ENCODE data around the gene SHC3.

SHC3 gene

GRCh38 chr9:89032173-89032572 is 146.4 kb downstream of the SHC3 start:
- ChIA-PET POLR2A (no interaction called here), CTCF (no interaction called here)
- DNase-seq (ENCODE audit: extremely low spot score) = no peak
- TF ChIP-seq PKNOX1 (IDR thresholded peaks at IDR 0.05) (no peak), SP1 (IDR thresholded peaks at IDR 0.05) (no peak), ELF4 (IDR thresholded peaks at IDR 0.05) (no peak), ARNT (IDR thresholded peaks at IDR 0.05) (no peak), SUZ12 (IDR thresholded peaks at IDR 0.05) (no peak), FOXA1 (IDR thresholded peaks at IDR 0.05) (no peak), ZNF384 (IDR thresholded peaks at IDR 0.05) (no peak), TARDBP (IDR thresholded peaks at IDR 0.05) (no peak), NFRKB (IDR thresholded peaks at IDR 0.05) (no peak), CTBP1 (IDR thresholded peaks at IDR 0.05; ENCODE audit: borderline replicate concordance) (no peak), LEF1 (IDR thresholded peaks at IDR 0.05; ENCODE audit: borderline replicate concordance) (no peak), FOXM1 (IDR thresholded peaks at IDR 0.05; ENCODE audit: borderline replicate concordance) (no peak), L3MBTL2 (conservative IDR thresholded peaks at IDR 0.05) (no peak), BHLHE40 (IDR thresholded peaks at IDR 0.05; ENCODE audit: borderline replicate concordance) (no peak)

- CTCF ChIA-PET = no interaction called here
- no peak for TF ChIP-seq CTBP1 (IDR thresholded peaks at IDR 0.05; ENCODE audit: borderline replicate concordance)
- no peak for TF ChIP-seq BHLHE40 (IDR thresholded peaks at IDR 0.05; ENCODE audit: borderline replicate concordance)
- no peak for TF ChIP-seq FOXA1 (IDR thresholded peaks at IDR 0.05)
- no peak for TF ChIP-seq HDGF (IDR thresholded peaks at IDR 0.05; ENCODE audit: borderline replicate concordance)
- no peak for TF ChIP-seq NFRKB (IDR thresholded peaks at IDR 0.05)
- TF ChIP-seq ARNT (IDR thresholded peaks at IDR 0.05) = no peak
- POLR2A ChIA-PET = no interaction called here
- DNase-seq (ENCODE audit: extremely low spot score) = no peak
Measured at GRCh38 chr9:89029788-89030187, 148.8 kb downstream of the SHC3 start.

- ChIA-PET POLR2A (no interaction called here), CTCF (no interaction called here)
- DNase-seq (ENCODE audit: extremely low spot score) = no peak
- TF ChIP-seq ELF4 (IDR thresholded peaks at IDR 0.05) (no peak), LEF1 (IDR thresholded peaks at IDR 0.05; ENCODE audit: borderline replicate concordance) (no peak), FOXK2 (IDR thresholded peaks at IDR 0.05) (no peak), SP1 (IDR thresholded peaks at IDR 0.05) (no peak), FOXA1 (IDR thresholded peaks at IDR 0.05) (no peak), FOXM1 (IDR thresholded peaks at IDR 0.05; ENCODE audit: borderline replicate concordance) (no peak), PKNOX1 (IDR thresholded peaks at IDR 0.05) (no peak), CTBP1 (IDR thresholded peaks at IDR 0.05; ENCODE audit: borderline replicate concordance) (no peak), TARDBP (IDR thresholded peaks at IDR 0.05) (no peak), NFRKB (IDR thresholded peaks at IDR 0.05) (no peak), ZNF384 (IDR thresholded peaks at IDR 0.05) (no peak), SUZ12 (IDR thresholded peaks at IDR 0.05) (no peak), BHLHE40 (IDR thresholded peaks at IDR 0.05; ENCODE audit: borderline replicate concordance) (no peak)
Measured at GRCh38 chr9:89026876-89027275, 151.7 kb downstream of the SHC3 start.

- TF ChIP-seq CTBP1 (IDR thresholded peaks at IDR 0.05; ENCODE audit: borderline replicate concordance) (no peak), LEF1 (IDR thresholded peaks at IDR 0.05; ENCODE audit: borderline replicate concordance) (no peak), ZNF384 (IDR thresholded peaks at IDR 0.05) (no peak), FOXM1 (IDR thresholded peaks at IDR 0.05; ENCODE audit: borderline replicate concordance) (no peak), FOXK2 (IDR thresholded peaks at IDR 0.05) (no peak), HDGF (IDR thresholded peaks at IDR 0.05; ENCODE audit: borderline replicate concordance) (no peak), ELF4 (IDR thresholded peaks at IDR 0.05) (no peak), TARDBP (IDR thresholded peaks at IDR 0.05) (no peak), BHLHE40 (IDR thresholded peaks at IDR 0.05; ENCODE audit: borderline replicate concordance) (no peak), SP1 (IDR thresholded peaks at IDR 0.05) (no peak), L3MBTL2 (conservative IDR thresholded peaks at IDR 0.05) (no peak)
- POLR2A ChIA-PET = no interaction called here
- no peak for DNase-seq (ENCODE audit: extremely low spot score)
- CTCF ChIA-PET = no interaction called here
Measured at GRCh38 chr9:89025553-89025952, 153.1 kb downstream of the SHC3 start.

- TF ChIP-seq TARDBP (IDR thresholded peaks at IDR 0.05) (no peak), L3MBTL2 (conservative IDR thresholded peaks at IDR 0.05) (no peak), SP1 (IDR thresholded peaks at IDR 0.05) (no peak), BHLHE40 (IDR thresholded peaks at IDR 0.05; ENCODE audit: borderline replicate concordance) (no peak), PKNOX1 (IDR thresholded peaks at IDR 0.05) (no peak), ZNF384 (IDR thresholded peaks at IDR 0.05) (no peak), FOXM1 (IDR thresholded peaks at IDR 0.05; ENCODE audit: borderline replicate concordance) (no peak), LEF1 (IDR thresholded peaks at IDR 0.05; ENCODE audit: borderline replicate concordance) (no peak), CTBP1 (IDR thresholded peaks at IDR 0.05; ENCODE audit: borderline replicate concordance) (no peak), FOXK2 (IDR thresholded peaks at IDR 0.05) (no peak), NFRKB (IDR thresholded peaks at IDR 0.05) (no peak)
- ChIA-PET POLR2A (no interaction called here), CTCF (no interaction called here)
- no peak for DNase-seq (ENCODE audit: extremely low spot score)
Measured at GRCh38 chr9:89024727-89025126, 153.9 kb downstream of the SHC3 start.

- DNase-seq (ENCODE audit: extremely low spot score) = no peak
- TF ChIP-seq FOXA1 (IDR thresholded peaks at IDR 0.05) = no peak
- no peak for TF ChIP-seq ARNT (IDR thresholded peaks at IDR 0.05)
- no peak for TF ChIP-seq NFRKB (IDR thresholded peaks at IDR 0.05)
- TF ChIP-seq SP1 (IDR thresholded peaks at IDR 0.05) = no peak
- TF ChIP-seq L3MBTL2 (conservative IDR thresholded peaks at IDR 0.05) = no peak
- no peak for TF ChIP-seq LEF1 (IDR thresholded peaks at IDR 0.05; ENCODE audit: borderline replicate concordance)
- TF ChIP-seq BHLHE40 (IDR thresholded peaks at IDR 0.05; ENCODE audit: borderline replicate concordance) = no peak
- no peak for TF ChIP-seq PKNOX1 (IDR thresholded peaks at IDR 0.05)
- TF ChIP-seq ELF4 (IDR thresholded peaks at IDR 0.05) = no peak
- no peak for TF ChIP-seq SUZ12 (IDR thresholded peaks at IDR 0.05)
- no peak for TF ChIP-seq ZNF384 (IDR thresholded peaks at IDR 0.05)
- no peak for TF ChIP-seq TARDBP (IDR thresholded peaks at IDR 0.05)
- no peak for TF ChIP-seq FOXM1 (IDR thresholded peaks at IDR 0.05; ENCODE audit: borderline replicate concordance)
- TF ChIP-seq HDGF (IDR thresholded peaks at IDR 0.05; ENCODE audit: borderline replicate concordance) = no peak
- no peak for TF ChIP-seq FOXK2 (IDR thresholded peaks at IDR 0.05)
- no peak for TF ChIP-seq CTBP1 (IDR thresholded peaks at IDR 0.05; ENCODE audit: borderline replicate concordance)
- ChIA-PET CTCF (no interaction called here), POLR2A (no interaction called here)
Measured at GRCh38 chr9:89023740-89024139, 154.9 kb downstream of the SHC3 start.
